Measurements from ENCODE around the gene BBS4.

DNA sequence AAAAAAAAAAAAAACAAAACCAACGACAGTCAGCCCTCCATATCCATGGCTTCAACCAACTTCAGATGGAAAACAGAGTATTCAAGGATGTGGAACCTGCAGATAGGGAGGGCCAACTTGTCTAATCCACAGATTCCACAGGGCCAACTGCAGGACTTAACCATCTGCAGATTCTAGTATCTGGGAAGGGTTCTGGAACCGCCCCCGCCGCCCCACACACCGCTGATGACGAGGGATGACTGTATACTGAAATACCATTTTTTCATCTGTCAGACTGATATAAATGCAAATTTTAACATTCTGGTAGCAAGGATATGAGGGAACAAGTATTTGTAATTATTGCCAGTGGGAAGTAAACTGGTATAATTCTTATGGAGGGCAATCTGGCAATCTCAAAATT lies 68.1 kb downstream of the BBS4 start:
- TF ChIP-seq SUZ12 (IDR thresholded peaks at IDR 0.05; ENCODE audit: extremely low read depth, insufficient read depth, insufficient read length) (no peak), YY1 (IDR thresholded peaks at IDR 0.05; ENCODE audit: insufficient read depth, insufficient read length) (no peak), ZNF274 (IDR thresholded peaks at IDR 0.05; ENCODE audit: low read depth, low read length) (no peak)

Data from NT2/D1 (cell line).